Colonic mucosa (tissue), 4 donors: ENCODE measurements around the gene HACD4. TPM values are rescaled to one million over a fixed set of nuclear protein-coding genes. Genes with fewer than 3 reads are reported as not detected.
"Not testable (repeated sequence)": the region's sequence is repeated elsewhere in the genome, so short reads cannot be mapped to it uniquely, and the experiment has no call there.

Source experiments
- DNase-seq: peaks from one replicate; pipeline ENCODE4 v3.0.0-alpha.2; 2020
- H3K27ac ChIP-seq: fragments of 200-600 bp; one replicate; pipeline ENCODE4 v1.8.0; 2021
- H3K27me3 ChIP-seq: fragments of 200-600 bp; one replicate; pipeline ENCODE4 v1.8.0; 2021
- H3K36me3 ChIP-seq: fragments of 200-600 bp; one replicate; pipeline ENCODE4 v1.8.0; 2021
- H3K4me1 ChIP-seq: fragments of 200-600 bp; one replicate; pipeline ENCODE4 v1.8.0; 2021; ENCODE audit warnings: mild to moderate bottlenecking
- H3K4me3 ChIP-seq: fragments of 200-600 bp; one replicate; pipeline ENCODE4 v1.8.0; 2021
- H3K9ac ChIP-seq, 2 donors: one replicate each; pipeline ENCODE4 v1.7.0; 2013; ENCODE audit warnings: control low read depth in 2 of 2, low read depth in 2 of 2, low read length in 2 of 2
- H3K9me3 ChIP-seq: fragments of 200-600 bp; one replicate; pipeline ENCODE4 v1.8.0; 2021
- intact Hi-C: fragments of 100-400 bp; cut with DNase I; formaldehyde crosslinking; loops from one replicate; pipeline ENCODE4 v1.14.1; 2022
- total RNA-seq, 2 donors: library from RNA; stranded (reverse); fragmentation: NEBNext Ultra II Directional in 1 of 2; extraction: Animal tissue kit (Norgen Biotek cat#: 25700) in 1 of 2; gene quantifications; one replicate each; pipeline ENCODE4 v1.2.1, GENCODE V29; 2021
- TF ChIP-seq, protein P1 (sequence below): fragments of 200-600 bp; IDR thresholded peaks from one replicate; pipeline ENCODE4 v1.8.0; 2022; ENCODE audit warnings: antibody characterized with exemption, mild to moderate bottlenecking
- donor health status: healthy.
- donor health status: DM: no; HTN: no; CAD: no.
- donor health status: DM: no; HTN: no; CAD: no.

The HACD4 gene
- total RNA-seq, 2 donors from 2014 or later, result 0.67 to 2.5 TPM

DNA sequence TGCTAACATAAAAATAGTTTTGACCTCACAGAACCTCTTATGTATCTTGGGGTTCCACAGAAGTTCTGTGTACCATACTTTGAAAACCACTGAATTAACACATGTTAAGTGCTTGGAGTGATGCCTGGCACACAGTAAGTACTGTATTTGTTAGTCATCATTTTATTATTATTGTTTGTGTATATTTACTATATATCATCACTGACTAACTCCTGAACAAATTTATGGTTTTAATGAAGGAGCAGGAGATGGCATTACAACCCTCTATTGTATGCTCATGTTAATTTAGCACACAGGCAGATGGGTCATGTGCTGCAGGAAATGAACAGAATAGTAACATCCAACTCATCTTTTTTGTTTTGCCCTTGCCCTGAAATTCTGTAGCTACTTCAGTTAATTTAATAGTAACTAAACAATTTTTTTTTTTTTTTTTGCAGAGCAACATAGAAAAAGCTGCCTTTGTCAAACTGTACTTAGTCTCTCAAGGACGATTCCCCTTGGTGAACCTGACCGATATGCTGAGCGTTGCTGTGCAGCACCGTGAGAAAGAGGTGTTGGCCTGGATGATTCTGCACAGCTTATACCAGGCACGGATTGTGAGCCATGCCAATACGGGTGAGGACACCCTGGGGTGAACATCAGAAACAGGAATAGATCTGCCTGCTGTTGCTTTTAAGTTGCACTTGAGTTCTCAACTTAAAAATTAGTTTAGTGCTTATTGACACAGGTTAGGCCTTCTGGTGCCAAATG is 45.4 kb downstream of the HACD4 start:
- TF ChIP-seq, protein P1, sequence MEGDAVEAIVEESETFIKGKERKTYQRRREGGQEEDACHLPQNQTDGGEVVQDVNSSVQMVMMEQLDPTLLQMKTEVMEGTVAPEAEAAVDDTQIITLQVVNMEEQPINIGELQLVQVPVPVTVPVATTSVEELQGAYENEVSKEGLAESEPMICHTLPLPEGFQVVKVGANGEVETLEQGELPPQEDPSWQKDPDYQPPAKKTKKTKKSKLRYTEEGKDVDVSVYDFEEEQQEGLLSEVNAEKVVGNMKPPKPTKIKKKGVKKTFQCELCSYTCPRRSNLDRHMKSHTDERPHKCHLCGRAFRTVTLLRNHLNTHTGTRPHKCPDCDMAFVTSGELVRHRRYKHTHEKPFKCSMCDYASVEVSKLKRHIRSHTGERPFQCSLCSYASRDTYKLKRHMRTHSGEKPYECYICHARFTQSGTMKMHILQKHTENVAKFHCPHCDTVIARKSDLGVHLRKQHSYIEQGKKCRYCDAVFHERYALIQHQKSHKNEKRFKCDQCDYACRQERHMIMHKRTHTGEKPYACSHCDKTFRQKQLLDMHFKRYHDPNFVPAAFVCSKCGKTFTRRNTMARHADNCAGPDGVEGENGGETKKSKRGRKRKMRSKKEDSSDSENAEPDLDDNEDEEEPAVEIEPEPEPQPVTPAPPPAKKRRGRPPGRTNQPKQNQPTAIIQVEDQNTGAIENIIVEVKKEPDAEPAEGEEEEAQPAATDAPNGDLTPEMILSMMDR, result no peak
- intact Hi-C loops, result no loop called here
- H3K9ac ChIP-seq, result no peak overlapping the region

DNA sequence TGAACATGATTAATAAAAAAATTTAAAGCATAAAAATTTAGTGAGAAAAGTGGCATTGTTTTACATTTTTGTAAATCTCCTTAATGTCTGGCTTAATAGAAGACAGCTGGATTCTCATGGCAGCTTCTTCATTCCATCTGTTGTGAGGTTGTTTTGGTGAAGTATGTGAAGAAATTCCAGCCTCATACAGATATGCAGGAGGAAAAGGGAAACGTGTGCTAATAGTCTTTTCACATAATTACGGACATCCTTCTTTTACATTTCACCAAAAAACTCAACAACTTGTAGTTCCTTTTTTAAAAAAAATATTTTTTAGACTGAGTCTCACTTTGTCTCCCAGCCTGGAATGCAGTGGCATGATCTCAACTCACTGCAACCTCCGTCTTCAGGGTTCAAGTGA is 46.9 kb downstream of the HACD4 start:
- no peak for DNase-seq

More for the DNA sequence above, 45.4 kb downstream of the HACD4 start:
- Histone ChIP-seq H3K27me3 (no peaks in the 10 kb centered on the region), H3K36me3 (no peaks in the 10 kb centered on the region), H3K9me3 (no peaks in the 10 kb centered on the region), H3K4me1 (no peaks in the 10 kb centered on the region), H3K4me3 (no peak overlapping the region), H3K27ac (no peak overlapping the region)
- DNase-seq, result no peak

GRCh38 chr9:20981486-20981885 is 50.0 kb downstream of the HACD4 start:
- intact Hi-C loops, result no loop called here
- Histone ChIP-seq H3K4me3 (no peak overlapping the region), H3K27ac (peak overlapping the region; percentile 33), H3K4me1 (no peaks in the 10 kb centered on the region), H3K9me3 (no peaks in the 10 kb centered on the region), H3K27me3 (no peaks in the 10 kb centered on the region), H3K9ac (no peak overlapping the region), H3K36me3 (no peaks in the 10 kb centered on the region)
- TF ChIP-seq, protein P1, result no peak
- DNase-seq, result no peak

More for the DNA sequence above, 46.9 kb downstream of the HACD4 start:
- Histone ChIP-seq H3K4me1 (no peaks in the 10 kb centered on the region), H3K27ac (no peak overlapping the region), H3K9me3 (no peaks in the 10 kb centered on the region), H3K36me3 (no peaks in the 10 kb centered on the region), H3K4me3 (no peak overlapping the region), H3K9ac (no peak overlapping the region), H3K27me3 (no peaks in the 10 kb centered on the region)
- TF ChIP-seq, protein P1, result no peak
- intact Hi-C loops, result no loop called here

GRCh38 chr9:20980832-20981455 is 50.5 kb downstream of the HACD4 start:
- Histone ChIP-seq H3K9ac (no peak overlapping the region), H3K27me3 (no peaks in the 10 kb centered on the region), H3K27ac (peak overlapping the region; percentile 33), H3K36me3 (no peaks in the 10 kb centered on the region), H3K9me3 (no peaks in the 10 kb centered on the region), H3K4me1 (no peaks in the 10 kb centered on the region), H3K4me3 (no peak overlapping the region)
- TF ChIP-seq, protein P1, result no peak
- DNase-seq, result no peak
- intact Hi-C loops, result no loop called here

DNA sequence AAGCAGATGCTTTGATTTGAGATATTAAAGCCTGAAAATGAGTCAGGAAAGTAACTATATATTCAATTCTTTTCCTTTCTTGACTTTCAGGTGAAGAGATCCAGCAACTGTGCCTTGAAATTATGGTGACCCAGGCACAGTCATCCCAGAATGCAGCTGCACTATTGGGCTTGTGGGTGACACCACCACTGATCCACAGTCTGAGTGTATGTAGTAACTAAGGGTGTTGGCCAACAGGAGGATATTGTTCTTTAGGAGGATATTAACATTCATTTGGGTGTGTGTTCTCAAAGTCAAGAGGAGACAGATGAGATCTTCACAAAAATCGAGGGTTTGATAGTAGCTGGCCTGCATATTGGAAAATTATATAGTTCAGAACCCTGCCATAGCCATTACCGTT is 53.2 kb downstream of the HACD4 start:
- no peaks in the 10 kb centered on the region for H3K27me3 ChIP-seq
- no peak overlapping the region for H3K9ac ChIP-seq
- no peaks in the 10 kb centered on the region for H3K36me3 ChIP-seq
- no peaks in the 10 kb centered on the region for H3K4me1 ChIP-seq
- TF ChIP-seq, protein P1, result no peak
- intact Hi-C loops, result no loop called here
- no peaks in the 10 kb centered on the region for H3K9me3 ChIP-seq
- no peak overlapping the region for H3K27ac ChIP-seq
- no peak for DNase-seq
- H3K4me3 ChIP-seq, result no peak overlapping the region

DNA sequence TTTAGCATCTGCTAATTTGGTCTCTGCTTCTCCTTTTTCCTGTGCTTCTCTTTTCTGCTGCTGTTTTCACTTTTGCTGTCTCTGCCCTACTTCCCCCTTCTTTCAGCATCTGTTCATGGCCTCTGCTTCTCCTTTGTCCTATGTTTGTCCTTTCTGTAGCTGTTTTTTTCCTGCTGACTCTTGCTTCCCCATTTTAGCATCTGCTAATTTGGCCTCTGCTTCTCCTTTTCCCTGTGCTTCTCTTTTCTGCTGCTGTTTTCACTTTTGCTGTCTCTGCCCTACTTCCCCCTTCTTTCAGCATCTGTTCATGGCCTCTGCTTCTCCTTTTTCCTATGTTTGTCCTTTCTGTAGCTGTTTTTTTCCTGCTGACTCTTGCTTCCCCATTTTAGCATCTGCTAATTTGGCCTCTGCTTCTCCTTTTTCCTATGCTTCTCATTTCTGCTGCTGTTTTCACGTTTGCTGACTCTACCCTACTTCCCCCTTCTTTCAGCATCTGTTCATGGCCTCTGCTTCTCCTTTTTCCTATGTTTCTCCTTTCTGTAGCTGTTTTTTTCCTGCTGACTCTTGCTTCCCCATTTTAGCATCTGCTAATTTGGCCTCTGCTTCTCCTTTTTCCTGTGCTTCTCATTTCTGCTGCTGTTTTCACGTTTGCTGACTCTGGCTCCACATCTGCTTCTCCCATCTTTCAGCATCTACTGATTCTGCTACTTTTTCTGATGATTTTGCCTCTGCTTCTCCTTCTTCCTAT is 57.1 kb downstream of the HACD4 start:
- H3K27ac ChIP-seq, intact Hi-C loops: not testable (repeated sequence)

DNA sequence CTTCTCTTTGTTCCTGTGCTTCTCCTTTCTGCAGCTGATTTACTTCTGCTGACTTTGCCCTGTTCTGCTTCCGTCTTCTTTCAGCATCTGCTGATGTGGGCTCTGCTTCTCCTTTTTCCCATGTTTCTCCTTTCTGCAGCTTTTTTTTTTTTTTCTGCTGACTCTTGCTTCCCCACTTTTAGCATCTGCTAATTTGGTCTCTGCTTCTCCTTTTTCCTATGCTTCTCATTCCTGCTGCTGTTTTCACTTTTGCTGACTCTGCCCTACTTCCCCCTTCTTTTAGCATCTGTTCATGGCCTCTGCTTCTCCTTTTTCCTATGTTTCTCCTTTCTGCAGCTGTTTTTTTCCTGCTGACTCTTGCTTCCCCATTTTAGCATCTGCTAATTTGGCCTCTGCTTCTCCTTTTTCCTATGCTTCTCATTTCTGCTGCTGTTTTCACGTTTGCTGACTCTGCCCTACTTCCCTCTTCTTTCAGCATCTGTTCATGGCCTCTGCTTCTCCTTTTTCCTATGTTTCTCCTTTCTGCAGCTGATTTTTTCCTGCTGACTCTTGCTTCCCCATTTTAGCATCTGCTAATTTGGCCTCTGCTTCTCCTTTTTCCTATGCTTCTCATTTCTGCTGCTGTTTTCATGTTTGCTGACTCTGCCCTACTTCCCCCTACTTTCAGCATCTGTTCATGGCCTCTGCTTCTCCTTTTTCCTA is 58.0 kb downstream of the HACD4 start:
- intact Hi-C loops, H3K27ac ChIP-seq, H3K36me3 ChIP-seq, H3K4me3 ChIP-seq, DNase-seq, H3K4me1 ChIP-seq, H3K9me3 ChIP-seq, H3K27me3 ChIP-seq, H3K9ac ChIP-seq: not testable (repeated sequence)

More for the DNA sequence above, 57.1 kb downstream of the HACD4 start:
- H3K9me3 ChIP-seq, H3K9ac ChIP-seq, H3K4me3 ChIP-seq, H3K36me3 ChIP-seq, H3K27me3 ChIP-seq, H3K4me1 ChIP-seq, DNase-seq: not testable (repeated sequence)
